ENCODE results near the gene CELF4.
A peak's percentile ranks its signal among the peaks of the same experiment; 100 is the strongest.

CELF4 gene

GRCh38 chr18:37564711-37565100, 892 bp downstream of the CELF4 start:
- H3K4me3 ChIP-seq (replicated peaks; ENCODE audit: insufficient read depth, low read length) = no peak overlapping the region
- H3K27ac ChIP-seq (replicated peaks) = no peak overlapping the region
- TF ChIP-seq GABPA (IDR thresholded peaks at IDR 0.05; ENCODE audit: low read depth) (no peak), CTCF (IDR thresholded peaks at IDR 0.05; ENCODE audit: insufficient read depth, low read length) (no peak), POLR2AphosphoS5 (IDR thresholded peaks at IDR 0.05; ENCODE audit: low read depth) (no peak), REST (IDR thresholded peaks at IDR 0.05; ENCODE audit: insufficient replicate concordance, low read depth) (peak; percentile 95), SPI1 (IDR thresholded peaks at IDR 0.05; ENCODE audit: borderline replicate concordance, low read depth) (no peak)
- DNase-seq (ENCODE audit: low read depth in 1 of 2, low spot score in 1 of 2) = no peak
- peaks cover 73% of the 10 kb centered on the region for H3K27me3 ChIP-seq (ENCODE audit: insufficient read depth, poor library complexity, severe bottlenecking)

GRCh38 chr18:37563931-37564392, 1.6 kb downstream of the CELF4 start:
- no peak overlapping the region for H3K4me3 ChIP-seq (replicated peaks; ENCODE audit: insufficient read depth, low read length)

GRCh38 chr18:37561986-37562385, 3.6 kb downstream of the CELF4 start:
- Histone ChIP-seq H3K4me3 (replicated peaks; ENCODE audit: insufficient read depth, low read length) (no peak overlapping the region), H3K27me3 (ENCODE audit: insufficient read depth, poor library complexity, severe bottlenecking) (peaks cover 48% of the 10 kb centered on the region), H3K27ac (replicated peaks) (no peak overlapping the region)
- TF ChIP-seq REST (IDR thresholded peaks at IDR 0.05; ENCODE audit: insufficient replicate concordance, low read depth) (no peak), POLR2AphosphoS5 (IDR thresholded peaks at IDR 0.05; ENCODE audit: low read depth) (no peak), GABPA (IDR thresholded peaks at IDR 0.05; ENCODE audit: low read depth) (no peak), SPI1 (IDR thresholded peaks at IDR 0.05; ENCODE audit: borderline replicate concordance, low read depth) (no peak), CTCF (IDR thresholded peaks at IDR 0.05; ENCODE audit: insufficient read depth, low read length) (no peak)
- DNase-seq (ENCODE audit: low read depth in 1 of 2, low spot score in 1 of 2) = no peak

More at GRCh38 chr18:37563931-37564392, 1.6 kb downstream of the CELF4 start:
- Histone ChIP-seq H3K27ac (replicated peaks) (no peak overlapping the region), H3K27me3 (ENCODE audit: insufficient read depth, poor library complexity, severe bottlenecking) (peaks cover 68% of the 10 kb centered on the region)
- DNase-seq (ENCODE audit: low read depth in 1 of 2, low spot score in 1 of 2) = no peak
- TF ChIP-seq GABPA (IDR thresholded peaks at IDR 0.05; ENCODE audit: low read depth) = no peak
- no peak for TF ChIP-seq REST (IDR thresholded peaks at IDR 0.05; ENCODE audit: insufficient replicate concordance, low read depth)
- TF ChIP-seq CTCF (IDR thresholded peaks at IDR 0.05; ENCODE audit: insufficient read depth, low read length) = no peak
- no peak for TF ChIP-seq SPI1 (IDR thresholded peaks at IDR 0.05; ENCODE audit: borderline replicate concordance, low read depth)
- TF ChIP-seq POLR2AphosphoS5 (IDR thresholded peaks at IDR 0.05; ENCODE audit: low read depth) = no peak
